DMS53 treated with DMSO at 0.1 percent for 48 hours (cell line): ENCODE measurements around the gene MGME1.
A peak's percentile ranks its signal among the peaks of the same experiment; 100 is the strongest.
"Not testable (repeated sequence)": the region's sequence is repeated elsewhere in the genome, so short reads cannot be mapped to it uniquely, and the experiment has no call there.

Experiments used
- DNase-seq: peaks from one replicate; lab custom pipeline; 2025; ENCODE audit not compliant: unreplicated experiment; lab: John Stamatoyannopoulos, UW

Gene MGME1

DNA sequence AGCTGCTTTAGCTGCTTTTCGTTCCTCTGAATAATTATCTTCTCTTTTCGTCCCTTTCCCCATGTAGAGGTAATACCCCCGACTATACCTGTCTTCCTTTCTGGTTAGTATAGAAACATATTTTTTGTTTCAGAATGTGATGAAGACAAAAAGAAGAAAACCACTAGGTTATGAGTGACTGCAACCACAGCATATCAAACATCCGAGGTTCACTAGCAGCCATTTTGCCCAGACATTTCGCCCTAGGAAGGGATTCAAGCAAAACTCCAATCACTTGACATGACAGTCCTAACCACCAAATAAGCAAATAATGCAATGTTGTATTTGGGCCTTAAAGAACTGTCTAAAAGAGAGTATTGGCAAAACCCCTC lies 9.6 kb upstream of the MGME1 start:
- no peak for DNase-seq

DNA sequence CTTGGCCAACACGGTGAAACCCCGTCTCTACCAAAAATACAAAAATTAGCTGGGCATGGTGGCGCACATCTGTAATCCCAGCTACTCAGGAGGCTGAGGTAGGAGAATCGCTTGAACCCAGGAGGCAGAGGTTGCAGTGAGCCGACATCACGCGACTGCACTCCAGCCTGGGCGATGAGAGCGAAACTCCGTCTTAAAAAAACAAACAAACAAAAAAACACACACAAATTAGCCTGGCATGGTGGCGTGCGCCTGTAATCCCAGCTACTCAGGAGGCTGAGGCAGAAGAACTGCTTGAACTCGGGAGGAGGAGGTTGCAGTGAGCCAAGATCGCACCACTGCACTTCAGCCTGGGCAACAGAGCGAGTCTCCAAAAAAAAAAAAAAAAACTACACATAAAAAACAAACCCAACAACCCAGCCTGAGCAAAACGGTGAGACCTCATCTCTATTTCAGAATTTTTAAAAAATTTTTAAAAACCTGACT lies 8.4 kb upstream of the MGME1 start:
- not testable (repeated sequence) for DNase-seq

DNA sequence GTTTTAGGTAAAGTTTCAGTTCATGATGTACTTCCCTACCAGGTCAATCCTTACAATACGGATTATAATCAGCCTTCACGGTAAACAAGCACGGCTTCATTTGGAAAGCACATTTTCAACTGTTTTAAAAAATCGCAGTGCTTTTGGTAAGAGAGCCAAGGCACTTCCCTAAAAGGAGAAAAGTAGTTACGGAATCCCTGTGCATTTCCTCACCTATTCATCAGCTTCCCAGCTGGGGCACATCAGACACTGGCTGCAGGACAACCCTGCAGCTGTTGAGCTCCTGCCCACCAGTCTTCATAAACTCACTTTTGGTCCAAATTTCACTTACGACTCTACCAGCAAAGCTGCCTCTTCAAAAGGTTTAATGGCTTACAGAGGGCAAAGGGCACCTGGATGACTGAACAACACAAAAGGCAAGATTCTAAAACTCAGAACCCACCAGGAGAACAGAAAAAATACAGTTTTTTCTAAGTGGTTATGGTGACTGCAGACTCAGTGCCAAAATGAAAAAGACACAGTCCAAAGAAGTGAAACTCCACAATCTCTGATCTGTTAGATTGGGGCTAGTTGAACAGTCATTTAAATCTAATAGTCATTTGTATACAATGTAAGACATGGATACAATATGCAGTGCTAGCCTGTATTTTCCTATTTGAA lies 7.8 kb upstream of the MGME1 start:
- no peak for DNase-seq

DNA sequence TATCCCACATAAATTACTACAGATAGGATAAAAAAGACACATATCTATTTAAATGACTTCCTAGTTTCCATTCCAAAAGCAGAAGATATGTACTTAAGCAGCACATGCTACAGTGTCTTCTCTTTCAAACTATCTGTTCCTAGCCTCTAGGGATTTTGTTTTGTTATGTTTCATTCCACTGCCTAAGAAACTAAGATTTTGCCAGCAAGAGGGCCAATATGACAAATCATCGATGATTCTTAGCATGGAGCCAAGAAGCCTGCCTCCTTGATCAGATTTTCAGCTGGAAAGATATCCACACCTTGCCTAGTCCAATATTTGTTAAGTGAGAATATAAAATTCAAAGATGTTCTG lies 7.3 kb upstream of the MGME1 start:
- no peak for DNase-seq

DNA sequence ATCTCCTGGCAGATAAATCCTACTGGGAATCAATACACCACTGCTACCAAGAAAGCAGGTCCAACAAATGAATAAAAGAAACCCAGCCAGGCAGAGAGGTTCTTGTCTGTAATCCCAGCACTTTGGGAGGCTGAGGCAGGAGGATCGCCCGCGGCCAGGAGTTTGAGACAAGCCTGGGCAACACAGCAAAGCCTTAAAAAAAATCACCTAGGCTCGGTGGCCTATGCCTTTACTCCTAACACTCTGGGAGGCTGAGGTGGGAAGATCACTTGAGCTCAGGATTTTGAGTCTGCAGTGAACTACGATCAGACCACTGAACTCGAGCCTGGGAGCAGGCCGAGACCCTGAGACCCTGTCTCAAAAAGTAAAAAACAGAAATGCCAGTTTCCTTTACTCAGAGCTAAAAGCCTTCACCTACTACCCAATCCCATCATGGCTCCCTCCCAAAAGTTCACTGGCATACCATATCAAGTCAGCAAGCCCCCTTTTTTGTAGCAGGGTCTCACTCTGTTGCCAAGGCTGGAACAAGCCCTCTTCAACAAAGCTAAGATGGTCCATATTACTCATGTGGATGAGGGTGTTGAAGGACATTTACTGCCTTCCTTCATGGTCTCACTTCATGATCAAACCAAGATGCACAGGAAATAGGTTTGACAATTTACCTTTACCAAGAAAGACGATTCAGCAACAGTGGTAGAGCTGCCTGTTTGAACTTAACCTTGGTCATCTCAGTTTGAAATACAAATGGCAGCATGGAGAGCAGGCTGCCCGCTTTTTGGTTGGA lies 5.5 kb upstream of the MGME1 start:
- no peak for DNase-seq

DNA sequence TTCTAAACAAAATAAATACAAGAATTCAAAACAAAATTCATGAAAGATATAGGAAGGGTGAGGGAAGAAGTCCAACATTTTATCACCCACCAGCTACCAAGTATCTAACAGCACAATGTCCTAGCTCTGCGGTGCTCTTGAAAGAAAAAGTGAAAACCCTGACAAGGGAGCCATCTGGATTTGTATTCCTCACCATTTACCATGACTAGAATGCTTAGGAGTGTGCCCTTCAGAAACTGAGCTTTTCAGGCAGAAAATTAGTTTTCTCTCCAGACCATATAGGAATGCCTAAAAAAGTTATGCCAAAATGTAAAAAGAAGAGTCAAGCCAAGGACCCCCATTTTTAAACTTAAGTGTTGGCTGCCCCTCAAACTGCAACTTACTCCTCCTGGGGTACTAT lies 4.7 kb upstream of the MGME1 start:
- DNase-seq = no peak

DNA sequence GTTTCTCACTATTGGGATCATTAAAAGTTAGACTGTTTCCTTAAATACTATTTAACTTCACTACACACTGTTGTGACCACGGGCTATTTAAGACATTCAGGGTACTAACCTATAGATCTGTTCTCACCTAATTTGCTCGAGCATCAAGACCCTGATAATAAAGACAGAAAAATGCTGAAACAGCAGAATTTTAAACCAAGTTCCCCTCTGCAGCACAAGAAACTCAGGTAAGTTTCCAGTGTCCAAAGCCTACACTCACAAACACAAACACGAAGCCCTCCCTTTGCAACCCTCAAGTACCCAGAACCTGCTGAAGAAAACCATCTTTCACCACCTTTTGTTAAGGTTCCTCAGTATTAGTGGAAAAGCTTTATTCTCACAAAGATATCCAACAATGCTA lies 4.2 kb upstream of the MGME1 start:
- no peak for DNase-seq

DNA sequence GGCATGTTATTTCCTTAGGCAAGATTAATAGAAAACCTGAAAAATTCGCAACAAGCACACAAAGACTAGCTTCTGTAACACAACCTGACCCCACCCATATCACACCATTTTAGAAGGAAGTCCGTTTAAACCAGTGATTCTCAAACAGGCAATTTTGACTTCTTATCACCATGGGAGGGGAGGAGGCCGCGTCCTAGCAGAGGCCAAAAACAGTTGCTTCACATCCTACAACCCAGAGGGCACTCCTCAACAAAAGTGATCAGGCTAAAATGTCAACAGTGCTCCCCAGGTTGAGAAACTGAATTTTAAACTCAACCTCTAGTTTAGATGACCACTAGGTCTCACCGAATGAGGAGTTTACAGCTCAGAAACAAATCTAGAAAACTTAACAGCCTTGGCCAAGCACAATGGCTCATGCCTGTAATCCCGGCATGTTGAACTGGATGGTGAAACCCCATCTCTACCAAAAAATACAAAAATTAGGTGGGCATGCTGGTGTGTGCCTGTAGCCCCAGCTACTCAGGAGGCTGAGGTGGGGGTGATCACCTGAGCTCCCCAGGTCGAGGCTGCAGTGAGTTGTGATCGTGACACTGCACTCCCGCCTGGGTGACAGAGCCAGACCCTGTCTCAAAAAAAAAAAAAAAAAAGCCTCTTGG lies 3.6 kb upstream of the MGME1 start:
- no peak for DNase-seq

DNA sequence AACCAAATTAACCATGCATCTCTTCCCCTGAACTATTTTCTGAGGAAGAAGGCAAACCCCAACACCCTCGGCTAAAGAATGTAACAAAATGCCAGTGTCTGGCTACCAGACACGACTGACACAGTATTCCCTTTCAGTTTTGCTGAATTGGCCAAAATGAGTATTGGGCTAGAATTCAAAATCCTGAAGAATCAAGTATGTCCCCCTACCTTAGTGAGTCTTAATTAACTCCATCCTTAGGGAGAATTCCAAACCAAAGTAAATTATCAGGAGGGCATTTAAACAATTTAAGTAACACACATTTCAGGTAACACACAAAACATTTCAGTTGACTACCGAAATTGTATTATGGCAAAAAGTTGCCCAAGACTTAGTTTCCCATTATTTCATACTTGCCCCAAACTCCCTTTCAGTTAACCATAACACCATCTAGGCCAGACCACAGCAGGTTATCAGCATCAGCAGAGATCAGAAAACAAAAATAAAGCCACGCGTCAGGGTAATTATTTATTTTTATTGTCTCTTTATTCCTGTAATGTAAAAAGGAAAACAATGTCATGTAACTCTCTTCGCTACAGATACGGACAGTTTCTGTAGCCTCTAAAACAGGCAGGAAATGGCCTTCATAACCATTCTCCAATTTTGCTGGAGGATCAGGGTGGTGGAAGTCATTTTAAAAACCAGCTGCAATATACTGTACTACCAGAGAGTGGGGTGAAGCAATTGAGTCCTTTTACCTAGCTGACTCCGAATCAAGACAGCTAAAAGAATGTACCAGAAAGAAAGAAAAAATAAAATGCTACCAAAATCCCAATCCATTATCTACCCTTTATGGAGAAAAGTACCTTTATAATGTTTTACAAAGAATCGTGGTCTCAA lies 2.1 kb upstream of the MGME1 start:
- DNase-seq = no peak

DNA sequence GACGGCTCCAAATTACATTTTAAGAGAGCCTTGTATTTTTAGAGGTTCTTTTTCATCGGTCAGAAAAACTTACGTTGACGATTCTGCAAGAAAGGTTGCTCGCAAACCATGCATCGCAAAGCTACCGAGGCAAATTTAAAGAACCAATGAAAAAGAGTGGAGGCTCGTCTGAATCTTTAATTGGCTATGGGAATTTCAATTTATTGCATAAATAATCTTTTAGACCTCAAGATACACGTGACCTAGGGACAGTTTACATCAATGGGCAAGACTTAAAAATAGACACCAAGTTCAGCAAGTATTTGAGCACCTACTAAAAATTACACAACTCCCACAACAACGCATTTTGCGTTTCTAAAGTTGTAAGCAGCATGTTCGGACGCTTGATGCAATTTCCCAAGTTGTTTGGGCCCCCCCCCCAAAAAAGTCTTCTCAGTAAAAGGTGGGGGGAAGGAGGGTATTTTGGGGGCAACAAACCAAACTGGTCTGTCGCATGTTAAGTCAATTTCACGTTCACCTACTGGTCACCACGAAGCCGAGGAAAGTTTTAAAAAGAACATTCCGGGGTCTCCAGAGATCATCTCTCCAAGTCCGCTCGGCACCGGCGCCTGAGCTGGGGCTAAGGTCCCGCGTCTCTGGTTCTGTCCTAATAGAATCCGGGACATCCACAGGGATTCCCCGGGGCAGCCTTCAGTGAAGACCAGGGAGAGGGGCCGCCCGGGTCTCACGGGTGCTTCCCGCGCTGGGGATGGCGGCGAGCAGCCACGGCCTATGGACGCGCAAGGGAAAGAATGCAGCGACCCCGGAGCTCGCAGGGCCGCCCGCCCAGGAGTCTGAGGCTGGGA lies 1.1 kb upstream of the MGME1 start:
- no peak for DNase-seq

DNA sequence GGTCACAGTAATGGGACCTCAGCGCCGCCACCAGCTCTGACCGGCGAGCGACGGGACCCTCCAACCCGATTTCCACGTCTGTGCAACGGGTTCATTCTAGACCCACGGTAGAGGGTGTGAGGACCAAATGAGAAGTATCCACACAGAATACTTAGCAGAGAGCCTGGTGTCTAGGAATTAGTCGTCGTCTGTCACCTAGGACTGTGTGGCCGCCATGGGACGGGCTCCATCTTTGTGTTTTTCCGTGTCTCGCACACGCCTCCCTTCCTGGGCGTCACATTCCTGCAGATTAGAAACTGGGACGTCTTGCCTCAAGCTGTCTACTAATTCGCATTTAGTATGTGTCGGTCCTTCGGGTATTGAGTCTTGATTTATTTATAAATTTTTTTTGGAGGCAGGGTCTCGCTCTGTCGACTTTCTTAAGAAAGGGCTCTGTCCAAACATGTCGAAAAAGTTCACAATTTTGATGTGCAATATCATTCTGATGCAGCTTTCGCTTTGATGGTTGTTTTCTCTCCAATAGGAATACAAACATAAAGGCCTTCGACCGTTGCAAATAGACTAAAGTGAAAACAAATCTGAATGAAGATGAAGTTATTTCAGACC lies 563 bp downstream of the MGME1 start:
- DNase-seq = no peak

DNA sequence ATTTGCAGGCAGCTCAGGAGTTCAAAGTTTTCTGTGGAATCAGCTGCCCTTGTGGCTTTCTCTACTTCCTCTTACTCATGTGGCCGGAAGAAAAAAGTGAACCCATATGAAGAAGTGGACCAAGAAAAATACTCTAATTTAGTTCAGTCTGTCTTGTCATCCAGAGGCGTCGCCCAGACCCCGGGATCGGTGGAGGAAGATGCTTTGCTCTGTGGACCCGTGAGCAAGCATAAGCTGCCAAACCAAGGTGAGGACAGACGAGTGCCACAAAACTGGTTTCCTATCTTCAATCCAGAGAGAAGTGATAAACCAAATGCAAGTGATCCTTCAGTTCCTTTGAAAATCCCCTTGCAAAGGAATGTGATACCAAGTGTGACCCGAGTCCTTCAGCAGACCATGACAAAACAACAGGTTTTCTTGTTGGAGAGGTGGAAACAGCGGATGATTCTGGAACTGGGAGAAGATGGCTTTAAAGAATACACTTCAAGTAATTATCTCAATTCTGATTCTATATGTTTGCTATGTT lies 1.1 kb downstream of the MGME1 start:
- peak; percentile 30 for DNase-seq

DNA sequence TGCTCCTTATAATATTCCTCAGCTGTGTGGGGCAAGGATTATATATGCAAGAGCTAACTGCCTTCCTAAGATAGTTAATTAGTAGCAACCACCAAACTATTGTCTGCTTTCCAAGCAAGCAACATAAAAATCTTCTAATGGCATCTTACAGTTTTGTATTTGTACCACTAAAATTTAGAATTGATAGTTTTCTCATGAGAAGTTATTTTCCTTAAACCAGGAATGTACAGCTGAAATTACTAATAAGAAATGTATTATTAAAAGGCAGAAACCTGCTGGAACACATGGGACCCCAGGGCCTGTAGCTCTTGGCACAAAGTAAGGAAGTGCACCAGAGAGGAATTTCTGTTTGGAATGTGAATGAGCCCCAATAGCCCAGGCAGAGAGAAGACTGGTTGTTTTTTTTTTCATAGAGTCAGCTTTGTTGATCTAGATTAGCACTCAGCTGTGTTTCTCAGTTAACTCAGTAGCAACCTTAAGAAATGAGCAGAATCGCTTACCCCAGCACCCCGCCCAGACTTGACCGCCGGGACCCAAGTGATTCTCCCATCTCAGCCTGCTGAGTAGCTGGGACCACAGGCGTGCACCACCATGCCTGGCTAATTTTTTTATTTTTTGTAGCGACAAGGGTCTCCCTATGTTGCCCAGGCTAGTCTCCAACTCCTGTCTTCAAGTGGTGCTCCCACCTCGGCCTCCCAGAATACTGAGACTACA lies 2.6 kb downstream of the MGME1 start:
- no peak for DNase-seq

DNA sequence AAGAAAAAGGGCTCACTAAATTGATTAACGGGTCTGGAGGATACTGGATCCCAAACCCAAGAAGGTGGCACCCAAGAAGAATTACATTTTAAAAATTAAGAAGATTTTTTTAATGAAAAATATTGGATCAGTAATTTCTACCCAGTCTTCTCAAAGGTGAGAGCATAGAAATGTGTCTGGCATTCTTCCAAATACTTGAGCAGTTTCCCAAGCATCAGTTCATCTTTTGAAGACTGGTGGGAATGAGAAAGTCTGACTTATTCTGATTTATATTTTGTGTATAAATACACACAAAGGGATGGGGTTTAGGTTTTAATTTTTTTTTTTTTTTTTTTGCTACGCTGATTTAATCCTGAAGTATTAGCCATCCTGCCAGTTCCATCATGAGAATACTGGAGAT lies 3.3 kb downstream of the MGME1 start:
- DNase-seq = no peak

DNA sequence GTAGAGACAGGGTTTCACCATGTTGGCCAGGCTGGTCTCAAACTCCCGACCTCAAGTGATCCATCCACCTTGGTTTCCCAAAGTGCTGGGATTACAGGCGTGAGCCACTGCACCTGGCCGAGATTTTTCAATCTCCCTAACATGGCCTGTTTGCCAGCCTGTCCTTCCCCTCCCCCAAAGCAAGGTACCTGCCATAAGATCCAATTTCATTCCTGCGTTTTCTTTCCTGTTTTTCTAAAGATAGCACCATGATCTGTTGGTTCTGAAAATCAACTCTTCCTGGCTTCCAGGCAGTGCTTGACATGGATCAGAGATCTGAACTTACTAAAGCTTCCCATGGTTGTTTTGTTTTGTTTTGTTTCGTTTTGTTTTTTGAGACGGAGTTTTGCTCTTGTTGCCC lies 7.5 kb downstream of the MGME1 start:
- DNase-seq = no peak

DNA sequence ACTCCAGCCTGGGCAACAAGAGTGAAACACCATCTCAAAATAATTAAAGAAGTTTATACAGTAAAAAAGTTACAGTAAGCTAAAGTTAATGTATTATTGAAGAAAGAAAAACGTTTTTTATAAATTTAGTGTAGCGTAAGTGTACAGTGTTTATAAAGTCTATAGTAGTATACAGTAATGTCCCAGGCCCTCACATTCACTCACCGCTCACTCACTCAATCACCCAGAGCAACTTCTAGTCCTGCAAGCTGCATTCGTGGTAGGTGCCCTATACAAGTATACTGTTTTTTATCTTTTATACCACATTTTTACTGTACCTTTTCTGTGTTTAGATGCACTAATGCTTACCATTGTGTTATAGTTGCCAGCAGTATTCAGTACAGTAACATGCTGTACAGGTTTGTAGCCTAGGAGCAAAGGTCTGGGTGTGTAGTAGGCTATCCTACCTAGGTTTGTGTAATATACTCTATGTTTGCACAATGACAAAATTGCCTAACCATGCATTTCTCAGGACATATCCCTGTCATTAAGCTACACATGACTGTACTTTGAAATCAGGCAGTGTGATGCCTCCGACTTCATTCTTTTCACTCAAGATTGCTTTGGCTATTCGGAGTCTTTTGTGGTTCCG lies 16.7 kb downstream of the MGME1 start:
- DNase-seq = no peak

DNA sequence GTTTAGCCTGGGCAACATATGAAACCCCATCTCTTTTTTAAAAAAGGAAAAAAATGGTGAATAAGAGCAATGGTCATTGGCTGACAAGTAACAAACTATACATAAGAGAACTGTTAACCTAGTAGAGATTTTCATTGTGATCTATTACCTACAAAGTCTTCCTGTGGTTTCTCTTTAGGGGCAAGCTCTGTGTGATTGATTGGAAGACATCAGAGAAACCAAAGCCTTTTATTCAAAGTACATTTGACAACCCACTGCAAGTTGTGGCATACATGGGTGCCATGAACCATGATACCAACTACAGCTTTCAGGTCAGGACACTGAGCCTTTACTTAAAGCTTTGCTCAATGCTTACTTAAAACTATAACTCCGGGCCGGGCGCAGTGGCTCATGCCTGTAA lies 19.2 kb downstream of the MGME1 start:
- no peak for DNase-seq

DNA sequence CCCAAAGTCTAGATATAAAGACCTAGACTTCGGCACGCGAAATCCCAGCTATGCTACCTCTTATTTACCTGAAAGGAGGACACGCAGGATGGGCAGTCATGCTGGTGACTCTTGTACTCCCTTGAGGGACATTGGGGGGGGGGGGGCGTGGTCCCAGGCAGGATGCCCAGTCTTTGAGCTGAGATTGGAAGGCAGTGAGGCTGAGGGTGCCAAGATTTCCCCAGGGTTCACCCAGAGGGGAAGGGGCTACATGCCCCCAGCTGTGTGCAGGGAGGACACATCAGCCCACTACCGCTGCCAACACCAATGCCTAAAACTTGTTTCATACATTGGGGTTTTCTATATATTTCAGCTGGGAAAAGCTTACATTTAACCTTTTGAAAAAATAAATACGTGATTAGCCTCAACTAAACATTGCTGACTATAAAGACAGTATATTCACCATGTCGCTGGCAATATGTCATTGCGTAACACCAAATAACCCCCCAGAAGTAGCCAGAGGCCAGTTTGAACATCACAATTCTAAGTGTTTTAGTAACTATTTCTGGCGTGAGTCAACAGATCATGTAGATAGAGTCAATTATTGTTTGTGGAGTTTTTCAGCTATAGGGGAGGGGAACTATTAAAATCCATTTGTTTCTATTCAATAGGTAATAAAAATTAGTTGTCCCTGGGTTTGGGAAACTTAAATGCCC lies 21.6 kb downstream of the MGME1 start:
- DNase-seq = no peak
